GM19328 (cell line): ENCODE data around the gene AHI1.

ENCODE experiments used
- ATAC-seq: cut with Tn5 transposase; IDR thresholded peaks from one replicate; pipeline ENCODE4 v1.9.1; 2021; ENCODE audit warnings: mild to moderate bottlenecking, moderate library complexity; ENCODE audit not compliant: unreplicated experiment

The AHI1 gene

GRCh38 chr6:135497412-135498184, at the start of gene AHI1:
Gene AHI1 (minus strand): TSS chr6:135497740. CDS start chr6:135492237, 5,503 bp downstream.
- peak; percentile 93 for ATAC-seq

- no peak for ATAC-seq
These were observed 49.3 kb upstream of the AHI1 start for GRCh38 chr6:135546680-135547418.

- ATAC-seq, result no peak
These were observed 48.7 kb upstream of the AHI1 start for GRCh38 chr6:135546206-135546605.

- ATAC-seq, result no peak
These were observed 42.8 kb upstream of the AHI1 start for GRCh38 chr6:135540207-135540840.

GRCh38 chr6:135537741-135538301, 40.3 kb upstream of the AHI1 start:
- no peak for ATAC-seq

GRCh38 chr6:135535989-135536414, 38.5 kb upstream of the AHI1 start:
- no peak for ATAC-seq

GRCh38 chr6:135534773-135535380, 37.3 kb upstream of the AHI1 start:
- no peak for ATAC-seq

GRCh38 chr6:135532559-135532958, 35.0 kb upstream of the AHI1 start:
- no peak for ATAC-seq

- ATAC-seq, result no peak
These were observed 34.5 kb upstream of the AHI1 start for GRCh38 chr6:135531954-135532490.

- ATAC-seq, result no peak
These were observed 32.6 kb upstream of the AHI1 start for GRCh38 chr6:135530113-135530512.

- ATAC-seq, result no peak
These were observed 30.4 kb upstream of the AHI1 start for GRCh38 chr6:135527960-135528249.

GRCh38 chr6:135527116-135527959, 29.8 kb upstream of the AHI1 start:
- no peak for ATAC-seq

- ATAC-seq, result no peak
These were observed 28.1 kb upstream of the AHI1 start for GRCh38 chr6:135525594-135525993.

GRCh38 chr6:135522965-135523692, 25.6 kb upstream of the AHI1 start:
- ATAC-seq, result no peak

GRCh38 chr6:135521431-135521830, 23.9 kb upstream of the AHI1 start:
- no peak for ATAC-seq

GRCh38 chr6:135520781-135521180, 23.2 kb upstream of the AHI1 start:
- ATAC-seq, result no peak

- ATAC-seq, result no peak
These were observed 21.8 kb upstream of the AHI1 start for GRCh38 chr6:135519348-135519747.

- ATAC-seq, result no peak
These were observed 20.0 kb upstream of the AHI1 start for GRCh38 chr6:135517527-135517926.

- no peak for ATAC-seq
These were observed 17.2 kb upstream of the AHI1 start for GRCh38 chr6:135514706-135515105.
